ENCODE data around the gene RPF1.
"Not testable (repeated sequence)": the region's sequence is repeated elsewhere in the genome, so short reads cannot be mapped to it uniquely, and the experiment has no call there.

The RPF1 gene, protein sequence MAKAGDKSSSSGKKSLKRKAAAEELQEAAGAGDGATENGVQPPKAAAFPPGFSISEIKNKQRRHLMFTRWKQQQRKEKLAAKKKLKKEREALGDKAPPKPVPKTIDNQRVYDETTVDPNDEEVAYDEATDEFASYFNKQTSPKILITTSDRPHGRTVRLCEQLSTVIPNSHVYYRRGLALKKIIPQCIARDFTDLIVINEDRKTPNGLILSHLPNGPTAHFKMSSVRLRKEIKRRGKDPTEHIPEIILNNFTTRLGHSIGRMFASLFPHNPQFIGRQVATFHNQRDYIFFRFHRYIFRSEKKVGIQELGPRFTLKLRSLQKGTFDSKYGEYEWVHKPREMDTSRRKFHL

DNA sequence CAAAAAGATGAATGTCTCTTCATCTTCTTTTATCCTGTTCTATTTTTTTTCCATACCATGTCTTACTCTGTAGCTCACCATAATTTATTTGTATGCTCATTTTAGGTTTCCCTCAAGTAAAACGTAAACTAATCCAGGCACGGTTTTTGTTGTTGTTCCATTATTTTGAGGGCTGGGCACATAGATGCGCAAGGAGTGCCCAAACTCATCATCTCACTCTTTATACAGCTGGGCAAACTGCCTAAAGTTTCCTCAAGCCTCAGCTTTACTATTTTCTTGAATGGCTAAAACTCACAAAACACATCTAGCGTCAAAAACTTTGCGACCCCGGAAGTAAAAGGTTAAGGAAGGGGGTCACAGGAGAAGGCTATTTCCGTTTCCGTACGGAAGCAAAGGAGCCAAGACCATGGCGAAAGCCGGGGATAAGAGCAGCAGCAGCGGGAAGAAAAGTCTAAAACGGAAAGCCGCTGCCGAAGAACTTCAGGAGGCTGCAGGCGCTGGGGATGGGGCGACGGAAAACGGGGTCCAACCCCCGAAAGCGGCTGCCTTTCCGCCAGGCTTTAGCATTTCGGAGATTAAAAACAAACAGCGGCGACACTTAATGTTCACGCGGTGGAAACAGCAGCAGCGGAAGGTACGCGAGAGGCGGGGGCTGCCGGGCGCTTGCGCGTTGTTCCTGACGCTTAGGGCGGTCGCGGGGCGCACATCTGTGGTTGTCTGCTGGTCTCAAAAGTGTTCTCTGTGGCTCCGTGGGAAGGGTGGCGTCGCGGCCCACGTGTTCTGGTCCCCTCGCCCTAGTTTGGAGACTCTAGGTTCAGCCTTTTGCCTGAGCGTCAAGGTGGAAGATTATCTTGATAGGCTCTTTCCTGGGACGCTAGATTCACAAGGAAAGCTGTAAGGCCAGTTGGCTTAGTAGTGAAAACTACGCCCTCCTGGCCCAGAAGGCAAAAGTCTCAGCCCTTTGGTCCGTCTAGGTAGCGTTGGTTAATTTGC is at the start of gene RPF1:
Gene RPF1, plus strand, starts transcription at position 391 of the 993 bp plus-strand sequence. Its CDS starts 16 bp downstream, at position 407.
- DNase-seq (ENCODE audit: low read depth, low spot score), result no peak
- H3K27ac ChIP-seq, result peak within 1 kb of the TSS; percentile 74

DNA sequence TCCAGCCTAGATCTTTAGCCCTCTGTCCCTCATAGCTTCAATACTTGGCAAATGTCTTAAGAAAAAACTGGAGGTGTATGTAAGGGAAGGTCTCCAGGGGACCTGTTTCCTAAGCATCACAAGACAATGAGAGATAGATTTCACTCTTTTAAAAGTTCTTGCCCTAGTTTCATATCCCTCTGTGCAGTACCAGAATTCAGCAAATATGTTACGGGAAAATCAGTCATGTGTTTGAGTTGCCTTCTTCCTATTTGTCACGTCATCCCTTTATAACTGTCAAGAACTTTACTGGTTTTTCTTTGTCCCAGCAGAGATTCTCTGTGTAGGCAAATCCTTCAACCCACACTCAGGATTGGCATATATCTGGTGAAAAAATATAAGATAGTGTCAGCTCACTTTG is 48.5 kb upstream of the RPF1 start:
- no peak for DNase-seq (ENCODE audit: low read depth, low spot score)
- no peak overlapping the region for H3K27ac ChIP-seq

DNA sequence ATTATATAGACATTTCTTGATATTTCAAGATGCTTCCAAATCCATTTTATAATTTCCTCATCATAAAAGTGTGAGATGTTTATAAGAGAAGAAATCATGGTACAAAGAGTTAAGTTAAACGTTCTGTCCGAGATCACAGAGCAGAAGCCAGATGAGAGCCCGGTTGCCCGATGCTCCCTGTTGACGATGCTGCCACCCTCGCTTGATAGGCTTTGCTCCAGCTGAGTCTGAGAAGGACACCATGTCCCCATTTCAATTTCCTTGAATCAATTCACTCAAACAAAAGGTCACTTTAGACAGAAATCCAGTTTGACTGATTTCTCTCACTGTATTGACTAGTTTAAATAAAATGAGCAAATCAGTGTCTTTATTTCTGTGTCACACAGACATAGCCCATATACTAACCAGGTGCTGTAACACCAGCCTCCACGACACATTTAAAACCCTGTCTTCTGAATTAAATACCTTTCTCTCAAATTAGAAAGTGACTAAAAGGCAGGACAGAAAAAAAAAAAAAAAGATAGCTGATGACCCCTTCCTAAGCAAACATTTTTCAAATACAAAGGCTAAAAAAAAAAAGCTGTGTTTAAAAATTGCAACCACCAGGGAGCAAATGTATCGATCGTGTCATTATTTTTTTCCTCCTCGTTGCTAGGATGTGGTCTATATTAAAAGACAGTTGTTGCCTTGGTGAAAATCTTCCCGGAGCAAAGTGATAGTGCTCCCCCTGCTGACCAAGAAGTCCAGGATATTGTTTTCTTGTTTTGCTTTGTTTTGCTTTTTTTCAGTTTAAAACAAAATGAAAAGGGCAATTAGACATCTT is 45.6 kb upstream of the RPF1 start:
- no peak for DNase-seq (ENCODE audit: low read depth, low spot score)
- no peak overlapping the region for H3K27ac ChIP-seq

DNA sequence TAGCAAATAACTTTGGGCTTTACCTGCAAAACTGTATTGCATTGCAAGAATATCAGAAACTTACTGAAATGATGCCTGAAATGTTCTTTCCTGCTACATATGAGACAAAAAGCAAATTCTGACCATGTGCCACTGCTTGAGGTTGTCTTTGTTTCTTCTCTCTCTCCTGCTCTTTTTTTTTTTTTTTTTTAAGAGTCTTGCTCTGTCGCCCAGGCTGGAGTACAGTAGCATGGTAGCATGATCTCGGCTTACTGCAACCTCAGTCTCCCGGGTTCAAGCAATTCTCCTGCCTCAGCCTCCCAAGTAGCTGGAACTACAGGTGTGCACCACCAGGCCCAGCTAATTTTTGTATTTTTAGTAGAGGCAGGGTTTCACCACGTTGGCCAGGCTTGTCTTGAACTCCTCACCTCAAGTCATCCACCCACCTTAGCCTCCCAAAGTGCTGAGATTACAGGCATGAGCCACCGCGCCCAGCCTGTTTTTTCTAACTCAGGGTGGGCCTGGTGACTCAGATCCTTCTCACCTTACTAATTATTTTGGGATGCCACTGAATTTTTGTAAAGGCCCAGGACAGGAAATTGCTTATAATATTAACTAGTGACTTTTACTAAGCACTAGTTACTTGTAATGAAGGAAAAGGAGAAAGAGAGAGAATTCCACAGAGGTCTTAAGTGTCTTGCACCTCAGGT is 44.8 kb upstream of the RPF1 start:
- no peak overlapping the region for H3K27ac ChIP-seq
- no peak for DNase-seq (ENCODE audit: low read depth, low spot score)

DNA sequence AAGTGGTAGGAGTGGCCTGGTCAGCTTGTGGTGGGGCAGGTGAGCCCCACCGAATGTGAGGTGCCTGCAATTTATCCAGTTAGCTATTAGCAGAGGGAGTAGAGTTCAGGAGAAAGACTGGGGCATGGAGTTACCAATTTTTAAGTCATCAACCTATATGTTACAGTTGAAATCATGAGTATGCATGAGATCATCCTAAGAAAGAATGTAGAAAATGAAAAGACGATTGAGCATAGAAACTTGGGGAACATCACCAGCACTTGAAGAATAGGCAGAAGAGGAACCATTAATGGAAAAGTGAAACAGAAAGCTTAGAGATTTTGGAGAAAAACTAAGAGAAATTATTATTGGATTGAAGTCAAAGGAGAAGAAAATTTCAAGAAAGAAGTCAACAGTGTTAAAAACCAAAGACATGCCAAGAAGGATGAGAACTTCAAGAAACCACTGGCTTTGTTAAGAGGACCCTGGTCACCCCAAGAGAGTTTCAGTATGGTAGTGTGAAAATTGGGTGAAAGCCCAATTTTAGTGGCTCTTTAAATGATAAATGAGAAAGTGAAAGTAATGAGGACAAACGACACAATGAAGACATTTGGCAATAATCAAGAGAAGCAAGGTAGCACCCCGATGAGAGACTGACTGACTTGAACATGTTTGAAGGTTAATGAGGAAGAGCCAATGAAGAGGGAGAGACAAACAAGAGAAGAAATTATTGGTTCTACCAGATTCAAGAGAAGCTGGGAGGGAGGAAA is 44.1 kb upstream of the RPF1 start:
- DNase-seq (ENCODE audit: low read depth, low spot score), result no peak
- no peak overlapping the region for H3K27ac ChIP-seq

DNA sequence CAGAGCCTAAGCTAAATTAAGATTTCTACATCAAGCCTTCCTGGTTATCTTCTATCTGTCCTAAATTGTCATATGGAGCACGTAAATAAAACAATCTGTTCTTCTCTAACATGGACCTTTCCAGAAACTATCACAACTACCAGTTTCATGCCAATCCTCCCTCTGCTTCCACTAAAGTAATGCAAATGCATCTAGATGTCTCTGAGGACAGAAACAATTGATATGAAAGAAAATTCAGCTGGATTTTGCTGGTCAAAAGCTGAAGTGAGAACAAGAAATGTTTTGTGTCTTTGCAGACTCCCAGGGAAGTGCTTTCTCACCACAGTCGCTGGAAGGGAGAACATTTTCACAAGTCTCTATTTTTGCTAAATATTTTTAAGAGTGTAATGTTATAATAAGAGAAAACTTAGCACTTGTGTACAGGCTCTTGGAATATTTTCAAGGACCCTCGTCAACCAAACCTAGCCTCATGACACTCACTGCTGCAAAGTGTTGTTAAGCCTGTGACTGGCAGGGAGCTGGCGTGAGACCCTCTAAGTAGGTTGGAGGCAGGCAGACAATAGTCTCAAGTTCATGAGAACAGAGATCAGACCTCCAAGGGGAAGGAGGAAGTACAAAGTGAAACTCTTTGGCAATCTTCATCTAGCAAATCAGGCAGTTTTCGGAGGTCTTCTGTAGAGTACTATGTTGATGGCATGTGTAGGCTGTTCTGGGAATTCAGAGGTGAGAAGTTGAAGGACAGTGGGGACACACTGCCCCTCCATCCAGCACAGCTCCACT is 42.0 kb upstream of the RPF1 start:
- no peak overlapping the region for H3K27ac ChIP-seq
- no peak for DNase-seq (ENCODE audit: low read depth, low spot score)

DNA sequence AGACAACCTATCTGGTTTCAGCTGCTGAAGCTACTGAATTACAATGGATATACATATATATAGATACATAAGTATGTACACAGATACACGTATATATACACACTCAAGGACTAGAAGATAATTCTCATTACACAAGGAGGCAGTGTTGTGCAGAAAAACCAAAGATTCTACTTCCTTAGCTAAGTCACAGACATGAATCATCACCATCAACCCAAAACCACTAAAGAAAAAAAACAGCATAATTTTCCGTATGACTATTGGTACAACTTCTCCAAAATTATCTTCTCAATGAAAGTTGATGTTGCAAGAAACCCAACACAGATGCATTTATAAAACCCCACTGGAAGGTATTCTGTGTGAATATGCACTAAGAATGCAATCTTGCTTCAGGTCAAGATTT is 36.8 kb upstream of the RPF1 start:
- DNase-seq (ENCODE audit: low read depth, low spot score), result peak; percentile 62
- no peak overlapping the region for H3K27ac ChIP-seq

DNA sequence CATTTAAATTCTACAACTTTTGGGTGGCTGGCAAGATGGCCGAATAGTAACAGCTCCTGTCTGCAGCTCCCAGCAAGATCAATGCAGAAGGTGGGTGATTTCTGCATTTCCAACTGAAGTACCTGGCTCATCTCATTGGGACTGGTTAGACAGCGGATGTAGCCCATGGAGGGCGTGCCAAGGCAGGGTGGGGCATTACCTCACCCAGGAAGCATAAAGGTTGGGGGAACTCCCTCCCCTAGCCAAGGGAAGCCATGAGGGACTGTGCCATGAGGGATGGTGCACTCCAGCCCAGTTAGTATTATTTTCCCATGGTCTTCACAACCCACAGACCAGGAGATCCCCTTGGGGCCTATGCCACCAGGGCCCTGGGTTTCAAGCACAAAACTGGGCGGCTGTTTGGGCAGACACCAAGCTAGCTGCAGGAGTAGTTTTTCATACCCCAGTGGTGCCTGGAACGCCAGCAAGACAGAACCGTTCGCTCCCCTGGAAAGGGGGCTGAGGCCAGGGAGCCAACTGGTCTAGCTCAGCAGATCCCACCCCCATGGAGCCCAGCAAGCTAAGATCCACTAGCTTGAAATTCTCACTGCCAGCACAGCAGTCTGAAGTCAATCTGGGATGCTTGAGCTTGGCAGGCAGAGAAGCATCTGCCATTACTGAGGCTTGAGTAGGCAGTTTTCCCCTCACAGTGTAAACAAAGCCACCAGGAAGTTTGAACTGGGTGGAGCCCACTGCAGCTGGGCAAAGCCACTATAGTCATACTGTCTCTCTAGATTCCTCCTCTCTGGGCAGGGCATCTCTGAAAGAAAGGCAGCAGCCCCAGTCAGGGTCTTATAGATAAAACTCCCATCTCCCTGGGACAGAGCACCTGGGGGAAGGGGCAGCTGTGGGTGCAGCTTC is 36.1 kb upstream of the RPF1 start:
- not testable (repeated sequence) for H3K27ac ChIP-seq; DNase-seq (ENCODE audit: low read depth, low spot score)

DNA sequence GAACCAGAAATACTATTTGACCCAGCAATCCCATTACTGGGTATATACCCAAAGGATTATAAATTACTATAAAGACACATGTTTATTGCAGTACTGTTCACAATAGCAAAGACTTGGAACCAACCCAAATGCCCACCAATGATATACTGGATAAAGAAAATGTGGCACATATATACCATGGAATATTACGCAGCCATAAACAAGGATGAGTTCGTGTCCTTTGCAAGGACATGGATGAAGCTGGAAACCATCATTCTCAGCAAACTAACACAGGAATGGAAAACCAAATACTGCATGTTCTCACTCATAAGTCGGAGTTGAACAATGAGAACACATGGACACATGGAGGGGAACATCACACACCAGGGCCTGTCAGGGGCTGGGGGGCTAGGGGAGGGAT is 30.4 kb upstream of the RPF1 start:
- DNase-seq (ENCODE audit: low read depth, low spot score); H3K27ac ChIP-seq: not testable (repeated sequence)

DNA sequence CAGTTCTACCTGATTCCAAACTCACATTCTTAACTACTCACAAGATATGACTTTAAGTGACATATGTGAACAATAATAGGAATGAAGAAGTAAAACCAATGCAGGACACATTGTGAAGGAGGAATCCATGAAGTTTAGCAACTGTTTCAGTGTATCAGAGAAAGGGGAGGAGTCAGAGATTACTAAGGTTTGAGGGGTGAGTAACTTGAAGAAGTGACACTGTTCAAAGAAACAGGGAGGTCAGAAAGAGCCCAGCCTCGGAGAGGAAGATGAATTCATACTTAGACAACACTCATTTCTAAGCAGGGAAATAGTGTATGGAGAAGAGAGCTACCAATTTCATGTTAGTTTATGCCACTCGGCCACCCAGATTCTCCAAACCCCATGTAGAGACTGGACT is 28.2 kb upstream of the RPF1 start:
- DNase-seq (ENCODE audit: low read depth, low spot score), result no peak
- no peak overlapping the region for H3K27ac ChIP-seq

DNA sequence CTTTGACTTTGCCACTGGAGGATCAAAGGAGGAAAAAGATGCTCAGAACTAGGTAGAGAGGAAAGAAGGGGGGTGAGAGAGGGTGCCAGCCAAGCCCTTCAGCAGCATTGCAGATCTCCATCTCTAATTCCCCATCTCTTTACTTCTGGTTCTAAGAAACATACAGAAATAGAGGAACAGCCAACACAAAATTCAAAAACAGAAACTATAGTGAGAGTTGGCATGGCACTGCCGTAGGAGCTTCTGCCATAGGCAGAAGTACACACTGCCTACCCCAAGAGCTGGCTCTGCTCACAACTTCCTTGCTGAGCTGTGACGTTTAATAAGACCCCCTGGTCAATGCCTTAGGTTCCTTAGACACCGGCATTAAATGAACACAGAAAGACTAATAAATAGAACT is 26.6 kb upstream of the RPF1 start:
- no peak overlapping the region for H3K27ac ChIP-seq
- no peak for DNase-seq (ENCODE audit: low read depth, low spot score)

DNA sequence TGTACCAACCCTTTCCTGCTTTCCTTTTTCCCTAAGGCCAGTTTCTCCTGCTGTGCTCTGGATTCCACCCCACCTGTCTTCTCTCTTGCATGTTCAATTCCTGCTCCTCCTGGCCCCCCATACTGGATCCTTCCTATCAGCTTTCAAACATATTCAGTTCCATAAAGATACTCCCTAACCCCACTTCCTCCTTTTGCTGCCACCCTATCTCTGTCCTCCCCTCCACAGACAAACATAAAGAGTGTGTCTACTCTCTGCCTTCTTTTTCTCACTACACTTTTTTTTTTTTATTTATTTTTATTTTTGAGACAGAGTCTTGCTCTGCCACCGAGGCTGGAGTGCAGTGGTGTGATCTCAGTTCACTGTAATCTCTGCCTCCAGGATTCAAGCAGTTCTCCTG is 16.9 kb upstream of the RPF1 start:
- no peak overlapping the region for H3K27ac ChIP-seq
- DNase-seq (ENCODE audit: low read depth, low spot score), result no peak

DNA sequence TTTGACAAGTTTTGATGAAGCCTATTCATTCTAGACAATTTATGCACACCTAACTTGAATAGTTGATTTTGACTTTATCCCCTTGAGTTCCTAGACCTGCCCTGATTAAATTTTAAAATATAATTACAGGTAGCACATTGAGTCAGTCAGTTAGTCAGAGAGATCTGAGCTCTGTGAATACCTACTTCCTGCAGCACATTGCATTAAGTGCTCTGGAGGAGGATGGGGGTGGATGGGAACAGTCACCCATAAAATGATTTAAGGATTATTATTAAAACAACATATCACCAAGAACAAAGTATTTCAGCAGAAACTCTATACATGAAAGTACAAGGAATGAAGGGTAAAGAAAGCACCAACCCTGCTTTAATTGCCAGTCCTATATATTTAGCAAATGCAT is 11.8 kb upstream of the RPF1 start:
- no peak for DNase-seq (ENCODE audit: low read depth, low spot score)
- H3K27ac ChIP-seq, result no peak overlapping the region

DNA sequence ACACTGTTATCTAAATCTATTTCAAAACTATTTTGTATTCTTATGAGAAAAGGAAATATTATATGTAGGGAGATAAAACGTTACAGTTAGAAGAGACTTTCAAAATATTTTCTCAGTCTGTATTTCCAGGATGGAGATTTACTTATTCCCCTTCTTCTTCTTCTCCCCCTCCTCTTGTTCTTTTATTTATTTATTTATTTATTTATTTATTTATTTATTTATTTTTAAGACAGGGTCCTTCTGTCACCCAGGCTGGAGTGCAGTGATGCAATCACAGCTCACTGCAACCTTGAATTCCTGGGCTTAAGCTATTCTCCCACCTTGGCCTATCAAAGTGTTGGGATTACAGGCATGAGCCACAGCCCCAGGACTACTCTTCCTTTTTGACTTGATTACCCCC is 2.8 kb upstream of the RPF1 start:
- DNase-seq (ENCODE audit: low read depth, low spot score), result no peak
- no peak overlapping the region for H3K27ac ChIP-seq

DNA sequence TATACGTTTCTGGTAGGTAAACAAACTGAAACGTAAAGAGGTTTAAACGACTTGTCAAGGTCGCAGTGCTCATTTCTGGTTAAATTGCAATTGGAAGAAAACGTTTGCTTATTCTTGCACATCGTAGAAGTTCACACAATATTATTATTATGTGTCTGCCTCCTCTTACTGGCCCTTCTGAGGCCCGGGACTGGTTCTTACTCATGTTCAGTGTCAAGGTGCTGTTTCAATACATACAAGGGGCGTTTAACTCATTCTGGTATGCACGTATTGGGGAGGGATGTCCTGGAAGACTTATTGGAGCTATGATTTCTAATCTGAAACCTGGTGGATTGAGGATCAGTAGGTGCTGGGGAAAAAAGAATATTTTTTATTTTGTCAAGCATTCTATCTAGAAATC is 932 bp downstream of the RPF1 start:
- no peak for DNase-seq (ENCODE audit: low read depth, low spot score)
- H3K27ac ChIP-seq, result peak overlapping the region; percentile 74

DNA sequence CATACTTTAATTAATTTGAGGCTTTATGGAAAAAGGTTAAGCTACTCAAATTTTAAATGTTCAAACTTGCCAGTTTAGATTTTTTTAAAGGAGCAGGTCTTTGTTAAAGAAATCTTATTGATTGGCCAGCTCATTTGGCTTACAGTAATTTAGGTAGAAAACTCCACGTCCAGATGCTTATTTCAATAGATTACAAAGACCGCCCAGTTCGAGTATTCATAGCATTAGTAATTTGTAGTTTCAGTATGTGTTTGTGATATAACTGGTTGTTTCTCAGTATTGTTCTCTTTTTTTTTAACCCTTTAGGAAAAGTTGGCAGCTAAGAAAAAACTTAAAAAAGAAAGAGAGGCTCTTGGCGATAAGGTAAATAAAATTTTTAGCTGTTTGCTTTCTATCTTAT is 1.6 kb downstream of the RPF1 start:
- H3K27ac ChIP-seq, result no peak overlapping the region
- DNase-seq (ENCODE audit: low read depth, low spot score), result no peak

DNA sequence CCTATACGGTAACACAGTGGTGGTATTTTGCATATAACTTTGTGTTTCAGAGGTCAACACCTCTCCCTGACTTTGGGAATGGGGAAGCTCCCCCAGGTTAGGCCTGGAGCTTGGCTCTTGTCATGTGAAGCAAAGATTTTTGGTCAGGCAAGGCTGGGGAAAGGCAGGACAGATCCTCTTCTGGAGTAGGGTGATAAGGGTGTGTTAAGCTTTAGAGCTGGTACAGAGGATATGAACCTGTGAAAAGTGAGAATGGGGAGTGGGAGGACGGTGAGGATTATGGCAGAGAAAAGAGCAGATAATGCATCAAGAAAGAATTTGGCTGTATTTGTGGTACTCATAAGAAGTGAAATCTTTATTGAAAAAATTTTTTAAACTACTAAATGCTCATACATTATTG is 2.3 kb downstream of the RPF1 start:
- DNase-seq (ENCODE audit: low read depth, low spot score), result no peak
- no peak overlapping the region for H3K27ac ChIP-seq

DNA sequence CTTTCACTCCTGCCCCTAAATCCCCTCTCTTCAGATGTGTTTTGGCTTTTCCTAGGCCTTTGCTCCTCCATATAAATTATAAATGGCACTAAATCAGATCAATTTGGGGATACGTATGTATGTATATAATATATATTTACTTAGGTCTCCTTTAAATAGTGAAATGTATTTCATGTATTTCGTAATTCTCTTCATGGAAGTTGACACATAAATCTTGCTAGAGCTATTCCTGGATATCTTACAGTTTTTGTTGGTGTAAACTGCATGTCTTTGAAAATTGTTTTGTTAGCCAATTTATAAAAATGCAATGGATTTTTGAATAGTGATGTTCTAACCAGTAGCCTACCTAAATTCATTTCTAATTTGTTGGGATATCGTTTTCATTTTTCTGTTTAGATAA is 9.0 kb downstream of the RPF1 start:
- DNase-seq (ENCODE audit: low read depth, low spot score), result no peak
- H3K27ac ChIP-seq, result no peak overlapping the region

Data from epithelial cell of prostate (primary cell).